HG03135 (cell line): ENCODE measurements around the gene WHAMM.
"Not testable (repeated sequence)": the region's sequence is repeated elsewhere in the genome, so short reads cannot be mapped to it uniquely, and the experiment has no call there.

ENCODE experiments used
- ATAC-seq: cut with Tn5 transposase; IDR thresholded peaks from one replicate; pipeline ENCODE4 v1.9.1; 2021; ENCODE audit warnings: mild to moderate bottlenecking, moderate library complexity; ENCODE audit not compliant: unreplicated experiment

The WHAMM gene, protein sequence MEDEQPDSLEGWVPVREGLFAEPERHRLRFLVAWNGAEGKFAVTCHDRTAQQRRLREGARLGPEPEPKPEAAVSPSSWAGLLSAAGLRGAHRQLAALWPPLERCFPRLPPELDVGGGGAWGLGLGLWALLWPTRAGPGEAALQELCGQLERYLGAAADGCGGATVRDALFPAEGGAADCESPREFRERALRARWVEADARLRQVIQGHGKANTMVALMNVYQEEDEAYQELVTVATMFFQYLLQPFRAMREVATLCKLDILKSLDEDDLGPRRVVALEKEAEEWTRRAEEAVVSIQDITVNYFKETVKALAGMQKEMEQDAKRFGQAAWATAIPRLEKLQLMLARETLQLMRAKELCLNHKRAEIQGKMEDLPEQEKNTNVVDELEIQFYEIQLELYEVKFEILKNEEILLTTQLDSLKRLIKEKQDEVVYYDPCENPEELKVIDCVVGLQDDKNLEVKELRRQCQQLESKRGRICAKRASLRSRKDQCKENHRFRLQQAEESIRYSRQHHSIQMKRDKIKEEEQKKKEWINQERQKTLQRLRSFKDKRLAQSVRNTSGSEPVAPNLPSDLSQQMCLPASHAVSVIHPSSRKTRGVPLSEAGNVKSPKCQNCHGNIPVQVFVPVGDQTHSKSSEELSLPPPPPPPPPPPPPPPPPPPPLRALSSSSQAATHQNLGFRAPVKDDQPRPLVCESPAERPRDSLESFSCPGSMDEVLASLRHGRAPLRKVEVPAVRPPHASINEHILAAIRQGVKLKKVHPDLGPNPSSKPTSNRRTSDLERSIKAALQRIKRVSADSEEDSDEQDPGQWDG

GRCh38 chr15:82809308-82810060 lies at the start of gene WHAMM:
WHAMM (plus strand) TSS chr15:82809628; CDS start chr15:82809727, 99 bp downstream.
- ATAC-seq = peak; percentile 81

- no peak for ATAC-seq
Measured at GRCh38 chr15:82763361-82764116, 45.9 kb upstream of the WHAMM start.

DNA sequence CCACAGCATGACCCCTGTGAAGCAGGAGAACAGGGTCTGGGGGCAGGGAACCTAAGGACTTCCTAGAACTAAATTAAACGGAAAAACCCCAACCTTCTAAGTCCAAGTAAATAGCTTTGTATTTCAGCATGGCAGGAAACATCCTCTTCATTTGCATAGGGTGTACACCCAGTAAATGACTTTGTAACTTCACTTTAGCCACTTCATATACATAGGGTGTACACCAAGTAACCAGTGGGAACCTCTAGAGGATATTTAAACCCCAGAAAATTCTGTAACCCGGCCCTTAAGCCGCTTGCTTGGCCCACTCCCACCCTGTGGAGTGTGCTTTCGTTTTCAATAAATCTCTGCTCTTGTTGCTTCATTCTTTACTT lies 45.3 kb upstream of the WHAMM start:
- ATAC-seq = no peak

DNA sequence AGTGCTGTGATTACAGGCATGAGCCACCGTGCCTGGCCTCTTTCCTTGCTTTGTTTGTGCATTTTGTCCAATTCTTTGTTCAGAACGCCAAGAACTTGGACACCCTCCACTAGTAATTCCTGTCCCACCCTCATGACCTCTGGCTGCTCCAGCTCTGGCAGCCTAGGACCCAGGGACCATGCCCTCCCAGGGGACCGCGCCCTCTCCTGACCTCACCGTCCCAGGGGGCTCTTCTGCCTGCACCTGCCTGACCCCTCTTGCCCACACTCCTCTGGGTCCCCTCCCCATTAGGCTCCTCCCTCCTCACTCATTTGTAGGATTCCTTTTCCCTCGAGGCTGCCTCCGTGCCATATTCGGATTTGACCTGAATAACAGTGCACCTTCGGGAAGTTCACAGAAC lies 44.7 kb upstream of the WHAMM start:
- ATAC-seq = no peak

- ATAC-seq = not testable (repeated sequence)
Measured at GRCh38 chr15:82766201-82766600, 43.2 kb upstream of the WHAMM start.

DNA sequence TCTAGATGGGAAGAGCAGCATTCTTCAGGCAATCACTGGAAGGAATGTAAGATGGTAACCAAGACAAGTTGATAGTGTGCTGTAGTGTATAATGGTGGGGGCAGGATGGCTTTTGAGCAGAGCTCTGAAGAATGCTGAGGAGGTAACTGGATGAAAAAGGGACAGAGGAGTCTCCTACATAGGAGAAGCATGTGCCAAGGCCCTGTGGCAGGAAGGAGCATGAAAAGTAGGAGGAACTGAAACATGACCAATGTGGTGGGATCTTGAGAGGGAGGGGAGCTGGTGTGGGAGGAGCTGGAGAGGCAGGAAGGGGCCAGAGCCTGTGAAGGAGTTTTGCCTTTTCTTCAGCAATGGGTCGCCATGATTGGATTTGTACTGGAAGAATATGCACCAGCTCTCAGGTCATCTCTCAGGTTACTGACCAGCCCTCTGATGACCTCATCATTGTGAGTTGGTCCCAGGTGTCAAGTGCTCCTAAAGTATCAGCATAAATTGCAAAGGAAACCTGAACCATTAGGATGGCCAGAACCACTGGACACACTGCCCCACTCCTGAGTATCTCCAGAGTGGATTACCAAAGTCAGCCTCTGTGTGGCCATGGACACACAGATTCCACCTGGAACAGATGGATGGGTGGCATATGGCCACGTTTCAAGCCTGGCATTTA lies 42.1 kb upstream of the WHAMM start:
- no peak for ATAC-seq

GRCh38 chr15:82768414-82769054 lies 40.9 kb upstream of the WHAMM start:
- ATAC-seq = no peak

DNA sequence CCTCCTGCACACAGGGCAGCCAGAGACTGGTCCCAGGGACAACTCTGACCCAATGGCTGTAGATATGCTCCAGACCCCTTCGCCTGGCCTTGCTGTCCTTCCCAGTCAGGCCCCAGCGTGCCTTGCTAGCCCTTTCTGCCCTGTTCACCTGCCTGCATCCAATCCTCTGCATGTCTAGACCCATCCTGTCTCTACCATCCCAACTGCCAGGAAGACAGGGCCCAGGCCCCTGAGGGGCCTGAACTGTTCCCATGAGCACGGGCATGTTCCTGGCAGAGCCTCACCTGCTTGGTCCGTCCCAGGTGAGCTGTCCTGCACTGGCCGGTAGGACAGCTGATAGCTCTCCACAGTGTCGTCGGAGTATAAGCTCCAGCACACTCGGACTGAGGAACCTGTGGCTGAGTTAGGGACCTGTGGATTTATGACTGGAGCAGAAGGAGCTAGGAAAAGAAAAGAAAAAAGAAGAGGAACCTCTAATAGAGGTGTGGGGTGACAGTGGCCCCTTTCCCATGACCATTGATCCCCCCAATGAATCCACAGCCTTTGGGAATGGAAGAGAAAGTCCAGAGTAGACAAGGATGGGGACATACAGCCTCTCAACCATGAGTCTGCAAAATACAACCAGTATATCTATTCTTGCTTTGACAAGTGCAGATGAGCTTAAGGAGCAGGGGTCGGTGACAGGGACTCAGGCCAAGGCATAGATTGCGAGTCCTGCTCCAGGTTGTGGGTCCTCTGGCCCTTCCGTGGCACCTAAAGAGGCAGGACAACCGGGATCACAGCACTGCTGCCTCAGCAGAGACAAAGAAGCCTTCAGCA lies 37.4 kb upstream of the WHAMM start:
- ATAC-seq = no peak

DNA sequence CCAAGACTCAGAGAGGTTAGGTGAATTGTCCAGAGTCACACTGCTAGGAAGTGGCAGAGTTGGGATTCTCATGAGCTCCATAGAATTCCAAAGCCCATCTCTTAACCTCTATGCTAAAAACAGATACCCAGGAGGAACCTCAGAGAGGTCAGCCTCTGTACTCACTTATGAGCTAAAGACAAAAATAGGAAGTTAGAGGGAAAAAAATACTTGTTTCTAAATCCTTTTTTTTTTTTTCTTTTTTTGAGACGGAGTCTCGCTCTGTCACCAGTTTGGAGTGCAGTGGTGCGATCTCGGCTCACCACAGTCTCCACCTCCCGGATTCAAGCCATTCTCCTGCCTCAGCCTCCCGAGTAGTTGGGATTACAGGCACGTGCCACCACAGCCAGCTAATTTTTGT lies 34.9 kb upstream of the WHAMM start:
- no peak for ATAC-seq

- ATAC-seq = no peak
Measured at GRCh38 chr15:82778755-82779154, 30.7 kb upstream of the WHAMM start.

DNA sequence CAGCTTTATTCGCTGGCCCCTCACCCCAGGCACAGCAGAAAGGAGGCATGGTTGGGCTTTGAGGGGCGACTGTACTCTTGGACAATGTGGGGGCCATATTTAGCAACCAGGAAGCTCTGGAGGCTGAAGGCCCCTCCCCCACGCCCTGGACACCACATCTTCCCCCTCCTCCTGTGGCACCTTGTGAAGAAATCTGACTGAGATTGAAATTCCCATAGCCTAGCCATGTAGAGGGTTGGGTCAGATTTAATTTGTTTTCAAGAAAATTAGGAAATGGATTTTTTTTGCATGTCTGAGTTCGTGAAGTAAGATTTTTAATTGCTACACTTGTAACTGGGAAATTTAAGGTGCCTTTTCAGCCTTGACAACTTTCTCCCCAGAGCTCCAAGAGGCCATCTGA lies 28.1 kb upstream of the WHAMM start:
- ATAC-seq = no peak

DNA sequence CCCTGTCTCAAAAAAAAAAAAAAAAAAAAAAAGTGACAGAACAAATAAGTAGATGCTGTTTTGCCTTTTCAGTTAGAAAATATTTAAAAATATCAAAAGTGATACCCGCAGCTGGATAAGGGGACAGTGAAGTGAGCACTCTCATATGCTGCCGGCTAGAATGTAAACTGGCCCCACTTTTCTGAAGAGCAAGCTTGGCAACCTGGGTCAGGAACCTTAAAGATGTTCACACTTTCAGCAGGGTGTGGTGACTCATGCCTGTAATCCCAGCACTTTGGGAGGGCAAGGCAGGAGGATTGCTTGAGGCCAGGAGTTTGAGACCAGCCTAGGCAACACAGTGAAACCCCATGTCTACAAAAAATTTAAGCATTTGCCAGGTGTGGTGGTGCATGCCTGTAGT lies 20.9 kb upstream of the WHAMM start:
- no peak for ATAC-seq

- no peak for ATAC-seq
Measured at GRCh38 chr15:82789491-82789890, 19.9 kb upstream of the WHAMM start.

DNA sequence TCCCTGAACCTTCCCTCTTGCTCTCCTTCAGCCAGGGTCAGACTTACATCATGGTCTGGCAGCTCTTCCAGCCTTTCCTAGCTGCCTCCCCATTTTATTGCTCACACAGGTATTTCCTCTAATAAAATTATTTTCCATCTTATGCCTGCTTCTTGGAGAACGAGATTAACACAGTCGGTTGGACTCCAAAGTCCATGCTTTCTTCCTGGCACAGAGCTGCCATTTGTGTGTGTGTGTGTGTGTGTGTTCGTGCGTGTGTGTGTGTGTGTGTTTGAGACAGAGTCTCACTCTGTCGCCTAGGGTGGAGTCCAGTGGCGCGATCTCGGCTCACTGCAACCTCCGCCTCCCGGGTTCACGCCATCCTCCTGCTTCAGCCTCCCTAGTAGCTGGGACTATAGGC lies 19.1 kb upstream of the WHAMM start:
- no peak for ATAC-seq

- no peak for ATAC-seq
Measured at GRCh38 chr15:82792068-82792467, 17.4 kb upstream of the WHAMM start.

DNA sequence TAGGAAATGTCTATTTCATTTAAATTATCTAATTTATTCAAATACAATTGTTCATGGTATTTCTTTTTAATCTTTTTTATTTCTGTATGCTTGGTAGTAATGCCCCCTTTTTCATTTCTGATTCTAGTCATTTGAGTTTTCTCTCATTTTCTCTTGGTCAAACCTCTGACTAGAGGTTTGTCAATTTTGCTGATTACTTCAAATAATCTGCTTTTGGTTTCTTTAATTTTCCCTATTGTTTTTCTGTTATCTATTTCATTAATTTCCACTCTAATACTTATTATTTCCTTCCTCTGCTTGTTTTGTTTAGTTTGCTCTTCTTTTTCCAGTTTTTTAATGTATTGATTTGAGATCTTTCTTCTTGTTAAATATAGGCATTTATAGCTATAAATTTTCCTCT lies 15.7 kb upstream of the WHAMM start:
- ATAC-seq = no peak

DNA sequence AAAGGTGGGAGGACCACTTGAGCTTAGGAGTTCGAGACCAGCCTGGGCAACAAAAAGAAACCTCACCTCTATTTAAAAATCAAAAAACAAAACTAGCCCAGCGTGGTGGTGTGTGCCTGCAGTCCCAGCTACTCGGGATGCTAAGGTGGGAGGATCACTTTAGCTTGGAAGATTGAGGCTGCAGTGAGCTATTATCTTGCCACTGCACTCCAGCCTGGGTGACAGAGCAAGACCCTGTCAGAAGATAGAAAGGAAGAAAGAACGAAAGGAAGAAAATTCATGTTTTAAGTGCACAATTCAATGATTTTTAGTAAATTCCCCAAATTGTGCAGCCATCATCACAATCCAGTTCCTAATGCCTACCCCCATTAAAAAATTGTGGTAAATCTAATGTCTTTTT lies 11.3 kb upstream of the WHAMM start:
- ATAC-seq = no peak

DNA sequence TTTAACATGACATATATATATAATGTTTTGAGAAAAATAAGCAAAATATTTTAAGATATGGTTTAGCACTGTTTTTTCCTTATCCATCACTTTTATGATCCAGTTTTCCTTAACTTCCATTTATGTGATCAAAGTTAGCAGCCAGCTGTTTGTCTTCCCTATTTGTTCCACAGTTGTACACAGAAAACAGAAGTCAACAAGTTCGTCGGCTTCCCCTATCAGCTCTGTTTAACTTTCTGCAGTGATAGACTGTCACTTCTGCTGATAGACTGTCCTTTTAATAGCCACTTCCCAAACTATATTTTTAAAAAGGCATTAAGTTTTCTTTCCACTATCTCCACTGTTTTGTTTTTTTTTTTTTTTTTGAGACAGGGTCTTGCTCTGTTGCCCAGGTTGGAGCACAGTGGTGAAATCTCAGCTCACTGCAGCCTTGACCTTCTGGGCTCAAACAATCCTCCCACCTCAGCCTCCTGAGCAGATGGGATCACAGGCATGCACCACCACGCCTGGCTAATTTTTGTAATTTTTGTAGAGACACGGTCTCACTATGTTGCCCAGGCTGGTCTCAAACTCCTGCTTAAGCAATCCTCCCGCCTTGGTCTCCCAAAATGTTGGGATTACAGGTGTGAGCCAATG lies 10.8 kb upstream of the WHAMM start:
- no peak for ATAC-seq
